H1 (cell line): ENCODE results near the gene KRT222. TPM values are rescaled to one million over a fixed set of nuclear protein-coding genes. Genes with fewer than 3 reads are reported as not detected.

Source experiments
- JUND ChIP-seq: IDR thresholded peaks from 2 replicates; pipeline ENCODE4 v1.6.1; 2011; ENCODE audit warnings: mild to moderate bottlenecking, improper control_type of control experiment, low read length
- TAF7 ChIP-seq: optimal IDR thresholded peaks from 2 replicates; pipeline ENCODE3; 2011; ENCODE audit warnings: low read depth, mild to moderate bottlenecking, inconsistent platforms, low read length, moderate library complexity, borderline replicate concordance
- polyA plus RNA-seq, 7 experiments: library from polyadenylated mRNA; depleted of rRNA in 3 of 7; stranded (reverse) in 5 of 7; unstranded in 2 of 7; fragments of >200 nt in 5 of 7; fragments of 200-250 nt in 2 of 7; gene quantifications; 1 replicate in 5 of 7; 2 replicates in 1 of 7; 4 replicates in 1 of 7; pipeline versions ENCODE4 v1.2.1 to v1.2.3, GENCODE V29; 2011 to 2013; ENCODE audit warnings: missing spikeins in 2 of 7, mixed read lengths in 2 of 7
- total RNA-seq: library from RNA; stranded (reverse); fragmentation: NEBNext Ultra II Directional; extraction: Animal tissue kit (Norgen Biotek cat#: 25700); gene quantifications from 2 replicates; pipeline ENCODE4 v1.2.1, GENCODE V29; 2021

Gene KRT222
- total and polyA plus RNA-seq, 2 of the 8 experiments (the other 6 are each of a cell fraction or from before 2014, with no cell fraction given): 0.08 to 0.61 TPM

DNA sequence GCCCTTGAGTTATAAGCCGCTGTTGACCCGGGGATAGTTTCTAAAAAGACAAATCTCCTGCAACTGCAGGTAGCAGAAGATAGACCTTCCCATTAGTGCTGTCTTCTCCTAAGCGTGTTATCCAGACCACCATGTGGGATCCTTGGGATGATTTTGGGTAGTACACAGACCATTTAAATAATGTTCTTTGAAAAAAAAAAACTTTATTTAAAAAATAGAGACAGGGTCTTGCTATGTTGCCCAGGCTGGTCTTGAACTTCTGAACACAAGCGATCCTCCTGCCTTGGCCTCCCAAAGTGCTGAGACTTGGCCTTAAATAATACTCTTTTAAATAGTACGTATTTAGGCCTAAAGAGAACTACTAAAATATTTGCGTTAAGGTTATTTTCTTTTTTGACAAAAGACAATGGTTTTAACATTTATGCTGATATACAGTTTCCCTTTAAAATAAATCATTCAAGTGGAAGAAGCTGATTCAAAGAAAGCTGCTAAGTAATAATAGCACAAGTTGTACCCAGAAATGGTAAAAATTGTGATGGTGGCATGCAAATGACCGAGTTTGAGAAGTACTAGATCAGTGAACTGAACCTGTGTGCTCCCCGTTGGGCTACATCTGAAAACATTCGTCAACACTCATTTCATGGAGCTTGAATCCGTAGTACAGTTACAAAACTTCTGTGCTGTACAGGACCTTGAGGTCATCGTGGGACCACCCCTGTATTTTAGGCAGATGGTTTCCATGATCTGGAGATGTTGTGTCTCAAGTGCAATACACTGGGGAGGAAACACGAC lies 41.4 kb downstream of the KRT222 start (continued):
- TF ChIP-seq JUND: no peak
- no peak for TF ChIP-seq TAF7
- TF ChIP-seq, all 59 proteins: peak for 0
